HCT116 (cell line): ENCODE measurements around the gene MORN1. TPM values are rescaled to one million over a fixed set of nuclear protein-coding genes. Genes with fewer than 3 reads are reported as not detected.

Source experiments
- ATAC-seq: fragments of 200-7000 bp; cut with Tn5 transposase; 2 replicates; pipeline ENCODE4 v1.9.1; 2020; ENCODE audit warnings: mild to moderate bottlenecking, moderate library complexity
- BruUV-seq: library from RNA; stranded (reverse); fragments of 400-500 nt; replicated peaks from 2 replicates; lab custom pipeline; 2021; lab: Mats Ljungman, UMichigan
- CTCF ChIA-PET: fragments of 300-600 bp; sonication (Branson Sonifier 250); formaldehyde crosslinking; loops from one replicate; lab custom pipeline; 2021; ENCODE audit warnings: antibody characterized with exemption; lab: Charles Lee
- POLR2A ChIA-PET: fragments of 300-600, 350-600 bp; sonication (Branson Sonifier 250); formaldehyde crosslinking; loops from one replicate; lab custom pipeline; 2021; ENCODE audit warnings: antibody characterized with exemption; lab: Charles Lee
- RAD21 ChIA-PET, 2 experiments: fragments of 300-600 bp; sonication (Branson Sonifier 250); formaldehyde crosslinking; loops; one replicate each; lab custom pipeline; 2023; ENCODE audit warnings: low total read pairs in 2 of 2; ENCODE audit not compliant: uncharacterized antibody in 2 of 2, unreplicated experiment in 2 of 2, low non-redundant PET in 1 of 2; lab: Charles Lee
- DNase-seq: peaks from one replicate; pipeline ENCODE4 v3.0.0-alpha.2; 2010; ENCODE audit warnings: low read depth, low spot score
- H2AFZ ChIP-seq: fragments of 200-600 bp; shearing (Covaris generic), sonication (generic); 2 replicates; pipeline ENCODE4 v1.6.1; 2017; ENCODE audit warnings: low read depth, mixed run types, mixed read lengths, antibody characterized with exemption, low read length; ENCODE audit not compliant: poor library complexity, severe bottlenecking
- H3K27ac ChIP-seq: 2 replicates; pipeline ENCODE4 v1.5.1; 2012; ENCODE audit warnings: low read depth, low read length
- H3K27me3 ChIP-seq: fragments of 200-600 bp; sonication (generic); 2 replicates; pipeline ENCODE4 v1.6.1; 2016; ENCODE audit warnings: mixed run types, low read length, mixed read lengths; ENCODE audit not compliant: insufficient read depth
- H3K36me3 ChIP-seq, 2 experiments: fragments of 200-500 bp in 1 of 2; fragments of 200-600 bp in 1 of 2; sonication (Bioruptor generic) in 1 of 2; sonication (generic) in 1 of 2; 2 replicates each; pipeline versions ENCODE4 v1.5.1 to v1.6.1; 2014 to 2016; ENCODE audit warnings: low read length in 2 of 2, inconsistent platforms in 1 of 2, mixed read lengths in 1 of 2, mixed run types in 1 of 2; ENCODE audit not compliant: insufficient read depth in 2 of 2, control insufficient read depth in 1 of 2
- H3K4me1 ChIP-seq, 2 experiments: fragments of 200-600 bp in 1 of 2; sonication (generic) in 1 of 2; 2 replicates each; pipeline versions ENCODE4 v1.5.1 to v1.6.1; 2012 to 2017; ENCODE audit warnings: low read length in 2 of 2, inconsistent platforms in 1 of 2, mild to moderate bottlenecking in 1 of 2, mixed read lengths in 1 of 2, mixed run types in 1 of 2, moderate library complexity in 1 of 2; ENCODE audit not compliant: insufficient read depth in 2 of 2, control insufficient read depth in 1 of 2
- H3K4me2 ChIP-seq: fragments of 200-600 bp; sonication (generic); 2 replicates; pipeline ENCODE4 v1.6.1; 2017; ENCODE audit warnings: mixed run types, low read length, mixed read lengths
- H3K4me3 ChIP-seq, 2 experiments: fragments of 200-600 bp in 1 of 2; sonication (generic) in 1 of 2; replicated peaks in 1 of 2; 2 replicates each; pipeline ENCODE4 v1.5.1; 2011 to 2016; ENCODE audit warnings: low read length in 2 of 2, control low read depth in 1 of 2, low read depth in 1 of 2, mild to moderate bottlenecking in 1 of 2, mixed read lengths in 1 of 2, mixed run types in 1 of 2
- H3K79me2 ChIP-seq: fragments of 200-600 bp; sonication (generic); 2 replicates; pipeline ENCODE4 v1.6.1; 2017; ENCODE audit warnings: mild to moderate bottlenecking, mixed run types, low read length, moderate library complexity, mixed read lengths; ENCODE audit not compliant: insufficient read depth
- H3K9ac ChIP-seq: fragments of 200-600 bp; sonication (generic); 2 replicates; pipeline ENCODE4 v1.6.1; 2016; ENCODE audit warnings: low read length, mixed read lengths
- H3K9me2 ChIP-seq: fragments of 200-600 bp; sonication (generic), shearing (Covaris generic); 2 replicates; pipeline ENCODE4 v1.6.1; 2017; ENCODE audit warnings: mixed run types, mild to moderate bottlenecking, moderate library complexity; ENCODE audit not compliant: insufficient read depth
- H3K9me3 ChIP-seq, 2 experiments: fragments of 200-500 bp in 1 of 2; fragments of 200-600 bp in 1 of 2; sonication (Bioruptor generic) in 1 of 2; sonication (generic) in 1 of 2; 2 replicates each; pipeline ENCODE4 v1.6.1; 2014 to 2017; ENCODE audit warnings: low read length in 2 of 2, mixed read lengths in 2 of 2, inconsistent platforms in 1 of 2, low read depth in 1 of 2, mild to moderate bottlenecking in 1 of 2, mixed run types in 1 of 2, moderate library complexity in 1 of 2; ENCODE audit not compliant: control insufficient read depth in 1 of 2, insufficient read depth in 1 of 2
- H4K20me1 ChIP-seq: fragments of 200-600 bp; sonication (generic), shearing (Covaris generic); 2 replicates; pipeline ENCODE4 v1.6.1; 2017; ENCODE audit warnings: mixed run types, mild to moderate bottlenecking, moderate library complexity; ENCODE audit not compliant: insufficient read depth
- CBX3 ChIP-seq: IDR thresholded peaks from 2 replicates; pipeline ENCODE4 v1.6.1; 2012; ENCODE audit warnings: low read depth
- CEBPB ChIP-seq: IDR thresholded peaks from 2 replicates; pipeline ENCODE4 v1.6.1; 2012; ENCODE audit warnings: low read depth
- EGR1 ChIP-seq: IDR thresholded peaks from 2 replicates; pipeline ENCODE4 v1.6.1; 2012; ENCODE audit warnings: low read depth
- ELF1 ChIP-seq: IDR thresholded peaks from 2 replicates; pipeline ENCODE4 v1.6.1; 2012; ENCODE audit warnings: low read depth, borderline replicate concordance
- EZH2phosphoT487 ChIP-seq: fragments of 200-600 bp; IDR thresholded peaks from 2 replicates; pipeline ENCODE4 v1.6.1; 2018; ENCODE audit warnings: antibody characterized with exemption, borderline replicate concordance
- FOSL1 ChIP-seq: IDR thresholded peaks from 2 replicates; pipeline ENCODE4 v1.6.1; 2012; ENCODE audit warnings: low read depth
- JUND ChIP-seq: IDR thresholded peaks from 2 replicates; pipeline ENCODE4 v1.6.1; 2012
- POLR2A ChIP-seq: IDR thresholded peaks from 2 replicates; pipeline ENCODE4 v1.7.0; 2011; ENCODE audit warnings: borderline replicate concordance; ENCODE audit not compliant: insufficient read depth, insufficient read length; ENCODE audit errors: extremely low read depth
- POLR2AphosphoS5 ChIP-seq: IDR thresholded peaks from 2 replicates; pipeline ENCODE4 v1.6.1; 2011; ENCODE audit warnings: mild to moderate bottlenecking, low read depth, low read length, moderate library complexity
- RAD21 ChIP-seq: IDR thresholded peaks from 2 replicates; pipeline ENCODE4 v1.6.1; 2012; ENCODE audit warnings: low read depth, mild to moderate bottlenecking
- REST ChIP-seq: IDR thresholded peaks from 2 replicates; pipeline ENCODE4 v1.6.1; 2012; ENCODE audit warnings: low read depth
- SIN3A ChIP-seq: IDR thresholded peaks from 2 replicates; pipeline ENCODE4 v1.6.1; 2012; ENCODE audit warnings: low read depth
- SP1 ChIP-seq: IDR thresholded peaks from 2 replicates; pipeline ENCODE4 v1.6.1; 2012; ENCODE audit warnings: low read depth
- SRF ChIP-seq: IDR thresholded peaks from 2 replicates; pipeline ENCODE4 v1.6.1; 2012; ENCODE audit warnings: low read depth
- TCF7L2 ChIP-seq: IDR thresholded peaks from 2 replicates; pipeline ENCODE4 v1.7.0; 2011; ENCODE audit warnings: borderline replicate concordance, inconsistent platforms; ENCODE audit not compliant: insufficient read depth, insufficient read length; ENCODE audit errors: extremely low read depth
- YY1 ChIP-seq: IDR thresholded peaks from 2 replicates; pipeline ENCODE4 v1.6.1; 2011; ENCODE audit warnings: low read length, low read depth, moderate library complexity, mild to moderate bottlenecking; ENCODE audit not compliant: insufficient replicate concordance; ENCODE audit errors: extremely low read depth
- ZBTB33 ChIP-seq: IDR thresholded peaks from 2 replicates; pipeline ENCODE4 v1.6.1; 2011; ENCODE audit warnings: mild to moderate bottlenecking, low read length, moderate library complexity; ENCODE audit not compliant: insufficient replicate concordance; ENCODE audit errors: extremely low read depth
- ZFX ChIP-seq: fragments of 450-650 bp; IDR thresholded peaks from 2 replicates; pipeline ENCODE4 v1.6.1; 2017
- intact Hi-C: fragments of 100-400 bp; cut with micrococcal nuclease; formaldehyde crosslinking; loops from 2 replicates; pipeline ENCODE4 v1.10.0; 2022
- total RNA-seq: library from RNA; stranded (reverse); gene quantifications from one replicate; pipeline ENCODE4 v1.2.1, GENCODE V29; 2021; ENCODE audit not compliant: unreplicated experiment

The MORN1 gene
- total RNA-seq, 1 experiment from 2014 or later: 21.4 TPM

- peaks cover 5 to 11% of the 10 kb centered on the region in 2 experiments for H3K4me1 ChIP-seq
- H4K20me1 ChIP-seq: no peaks in the 10 kb centered on the region
- peaks cover 0 to 6% of the 10 kb centered on the region in 2 experiments; a peak in 2 of 4 replicates for H3K36me3 ChIP-seq
- H3K27me3 ChIP-seq: no peaks in the 10 kb centered on the region
- no peak overlapping the region for H3K4me3 ChIP-seq
- no peaks in the 10 kb centered on the region for H3K9me3 ChIP-seq
- H3K27ac ChIP-seq: no peak overlapping the region
- no peak overlapping the region for H3K9ac ChIP-seq
- H3K79me2 ChIP-seq: peaks cover 7% of the 10 kb centered on the region
- DNase-seq (no peak), ATAC-seq (no peak)
- BruUV-seq: no TSS peak
- ChIA-PET POLR2A (no interaction called here), RAD21 (no interaction called here), CTCF (interaction anchor here (0.7 kb wide), 1 partner anchor 190 kb away, joined by 4 read pairs; the partner anchor contains the start of gene FAAP20)
- no peak overlapping the region for H2AFZ ChIP-seq
- TF ChIP-seq CEBPB (no peak), RAD21 (no peak), ELF1 (no peak), EZH2phosphoT487 (no peak), ZFX (no peak), SP1 (no peak), POLR2A (no peak), ZBTB33 (no peak), JUND (no peak), TCF7L2 (no peak), CBX3 (no peak), SIN3A (no peak), POLR2AphosphoS5 (no peak), YY1 (no peak), SRF (no peak), EGR1 (no peak), REST (no peak), FOSL1 (no peak)
- intact Hi-C loops: no loop called here
- no peak overlapping the region for H3K4me2 ChIP-seq
- H3K9me2 ChIP-seq: no peaks in the 10 kb centered on the region
Observed at GRCh38 chr1:2384941-2385481, 6.3 kb downstream of the MORN1 start.
